ENCODE measurements around the gene ARFIP2.

ARFIP2 gene

DNA sequence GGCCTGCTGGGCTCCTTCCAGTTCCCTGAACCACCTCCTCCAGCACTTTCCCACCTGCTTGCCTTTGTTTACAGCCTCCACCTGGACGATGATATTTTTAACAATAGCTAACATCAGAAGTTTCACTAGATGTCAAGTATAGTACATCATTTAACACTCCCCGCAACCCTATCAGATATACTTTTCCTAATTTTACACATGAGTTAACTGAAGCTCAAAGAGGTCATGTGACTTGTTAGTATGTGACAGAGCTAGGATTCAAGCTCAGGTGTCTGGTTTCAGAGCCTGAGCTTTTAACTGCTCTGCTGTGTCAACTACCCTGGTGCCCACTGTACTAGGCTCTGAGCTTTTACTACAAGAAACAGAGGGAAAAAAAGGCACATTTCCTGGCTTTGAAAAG lies 26.1 kb downstream of the ARFIP2 start:
- no peak for DNase-seq
- intact Hi-C loops (cut with DNase I): no loop called here

GRCh38 chr11:6453152-6453551 lies 28.0 kb downstream of the ARFIP2 start:
- intact Hi-C loops (cut with DNase I): no loop called here
- no peak for DNase-seq

DNA sequence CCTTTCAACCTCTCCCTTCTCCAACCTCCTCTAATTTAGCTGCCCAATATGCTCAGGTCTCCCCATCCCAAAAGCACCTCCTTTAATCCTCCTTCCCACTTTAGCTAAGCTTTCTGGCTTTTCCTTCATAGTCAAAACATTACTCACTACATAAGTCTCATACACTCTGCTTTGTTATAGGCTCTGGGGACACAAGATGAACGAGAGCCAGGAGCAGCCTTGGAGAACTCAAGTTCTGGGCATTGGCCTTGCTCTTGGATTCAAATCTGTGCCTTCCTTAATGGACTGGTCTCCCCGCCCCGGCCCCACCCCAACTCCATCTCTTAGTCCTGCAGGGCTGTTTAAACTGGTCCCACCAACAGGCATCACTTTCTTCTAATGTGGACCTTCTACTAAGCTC lies 28.9 kb downstream of the ARFIP2 start:
- no peak for DNase-seq
- intact Hi-C loops (cut with DNase I): no loop called here

DNA sequence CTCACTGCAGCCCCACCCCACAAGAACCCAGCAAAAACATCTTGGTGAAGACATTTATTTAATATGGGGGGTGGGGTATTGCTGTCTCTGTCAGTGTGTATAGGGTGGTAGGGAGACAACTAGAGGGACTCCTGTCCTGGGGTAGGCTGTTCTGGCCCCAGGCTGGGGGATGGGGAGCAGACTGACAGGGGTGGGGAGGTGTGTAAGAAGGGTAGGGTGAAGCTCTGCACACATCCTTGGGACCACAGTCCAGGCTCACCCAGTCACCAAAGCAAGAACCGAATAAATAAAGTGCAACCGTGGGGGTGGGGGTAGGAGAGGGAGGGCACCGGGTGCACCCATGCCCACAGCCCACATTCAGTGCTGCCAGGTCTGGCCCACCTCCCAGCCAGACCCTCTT lies 32.6 kb downstream of the ARFIP2 start:
- intact Hi-C loops (cut with DNase I): no loop called here
- no peak for DNase-seq

DNA sequence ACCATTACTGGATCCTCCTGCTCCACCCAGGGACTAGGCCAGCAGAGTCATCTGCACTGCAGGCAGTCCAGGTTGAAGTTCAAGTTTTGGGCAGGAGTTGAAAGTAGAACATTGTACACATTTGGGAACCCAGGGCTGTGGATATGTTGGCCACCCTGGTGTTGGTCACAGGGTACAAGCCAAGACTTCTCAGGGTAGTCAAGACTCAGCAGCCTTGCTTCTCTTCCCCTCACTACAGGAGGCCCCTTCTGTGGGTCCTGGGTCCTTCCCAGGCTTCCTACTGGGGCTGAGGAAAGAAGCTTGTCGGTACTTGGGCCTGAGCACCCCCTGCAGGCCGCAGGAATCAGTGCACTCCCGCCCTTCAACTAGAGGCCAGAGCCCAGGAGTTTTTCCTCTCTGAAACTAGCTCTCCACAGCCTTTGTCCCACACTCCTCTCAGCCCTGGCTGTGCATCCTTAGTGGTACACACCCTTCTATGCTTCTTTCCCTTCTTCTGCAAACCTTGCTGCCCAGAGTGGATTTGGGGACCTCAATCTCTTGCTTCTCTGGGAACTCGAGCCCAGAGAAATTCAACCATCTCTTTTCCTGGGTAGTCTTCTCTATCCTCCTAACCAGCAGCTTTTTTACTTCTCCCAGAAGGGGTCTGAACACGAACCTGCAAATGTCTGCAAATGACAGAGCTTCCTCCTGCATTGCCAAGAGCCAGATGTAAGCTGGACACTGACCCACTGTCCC lies 37.7 kb downstream of the ARFIP2 start:
- intact Hi-C loops (cut with DNase I): loop anchor here (2.0 kb wide), 1 partner anchor 65 kb away; no protein-coding TSS in a partner anchor
- DNase-seq: peak; percentile 51 to 91 (median 78)

- DNase-seq: no peak
- intact Hi-C loops (cut with DNase I): loop anchor here (2.0 kb wide), 1 partner anchor 64 kb away; no protein-coding TSS in a partner anchor
These were observed 38.7 kb downstream of the ARFIP2 start for GRCh38 chr11:6442441-6442840.

DNA sequence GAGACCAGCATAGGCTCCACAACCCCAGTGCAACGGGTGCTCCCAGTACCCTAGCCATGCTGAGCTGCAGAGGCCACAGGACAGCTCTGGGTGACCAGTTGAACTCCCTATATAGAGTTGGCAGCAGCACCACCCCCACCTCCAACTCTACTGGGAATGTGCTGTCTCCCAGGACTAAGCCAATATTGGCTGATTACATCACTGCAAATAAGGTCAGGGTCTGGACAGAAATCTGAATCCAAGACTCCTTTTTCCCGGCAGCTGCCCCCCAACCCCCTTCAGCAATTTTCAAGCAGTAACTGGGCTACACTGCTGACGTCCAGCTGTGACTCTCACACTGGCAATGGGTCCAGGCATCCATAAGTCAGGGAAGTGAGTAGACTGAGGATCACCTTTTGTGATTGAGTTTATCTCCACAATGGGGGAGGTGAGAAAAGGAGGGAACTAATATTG lies 40.2 kb downstream of the ARFIP2 start, which contains the start of gene HPX:
Gene HPX (minus strand): TSS at position 82 of the 453 bp plus-strand sequence. CDS start 24 bp downstream, at position 58.
- DNase-seq: no peak
- intact Hi-C loops (cut with DNase I): no loop called here

DNA sequence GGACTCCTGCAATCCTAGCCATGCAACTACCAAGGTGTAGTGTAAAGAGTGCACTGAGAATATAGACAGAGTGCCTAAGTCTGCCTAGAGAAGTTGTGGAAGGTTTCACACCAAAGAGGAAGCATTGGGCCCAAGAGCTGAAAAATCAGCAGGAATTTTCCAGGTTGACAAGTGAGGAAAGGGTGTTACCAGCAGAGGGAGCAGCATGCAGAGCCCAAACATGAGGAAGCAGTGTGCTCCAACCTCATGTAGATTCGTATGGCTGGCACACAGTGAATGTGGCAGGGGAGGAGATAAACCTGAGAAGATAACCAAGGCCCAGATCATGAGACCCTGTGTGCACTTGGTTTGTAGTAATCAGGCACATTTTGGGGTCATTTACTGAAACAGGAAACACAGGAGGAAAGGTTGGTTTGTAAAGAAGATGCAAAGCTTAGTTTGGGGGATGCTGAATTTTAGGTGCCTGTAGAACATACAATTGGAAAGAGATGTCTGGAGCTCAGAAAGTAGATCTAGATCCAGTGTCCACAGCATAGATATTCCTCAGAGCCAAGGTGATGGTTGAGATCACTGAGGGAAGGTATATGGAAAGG lies 42.1 kb downstream of the ARFIP2 start:
- intact Hi-C loops (cut with DNase I): no loop called here
- DNase-seq: peak; percentile 31 to 85 (median 65)

GRCh38 chr11:6437993-6438392 lies 43.1 kb downstream of the ARFIP2 start:
- intact Hi-C loops (cut with DNase I): no loop called here
- no peak for DNase-seq

- DNase-seq: no peak
- intact Hi-C loops (cut with DNase I): no loop called here
These were observed 43.7 kb downstream of the ARFIP2 start for GRCh38 chr11:6437423-6437822.

GRCh38 chr11:6433998-6434660 lies 47.0 kb downstream of the ARFIP2 start:
- intact Hi-C loops (cut with DNase I): no loop called here

DNA sequence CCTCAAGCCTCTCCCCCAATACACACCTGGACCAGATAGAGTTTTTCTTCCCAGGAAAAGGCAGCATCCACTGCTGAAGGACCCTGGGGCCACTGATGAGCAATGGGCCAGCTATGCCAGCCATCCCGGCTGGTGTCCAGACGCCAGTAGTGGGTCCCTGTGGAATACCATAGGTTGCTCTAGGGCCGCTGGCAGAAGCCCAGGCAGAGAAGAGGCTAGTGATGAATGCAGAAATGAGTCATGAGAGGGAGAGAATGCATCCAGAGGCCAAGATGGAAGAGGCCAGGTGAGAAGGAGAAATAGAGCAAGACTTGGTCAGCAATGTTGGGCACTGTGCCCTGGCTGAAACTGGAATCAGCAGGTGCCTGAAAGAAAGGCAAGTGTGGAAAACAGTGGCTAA lies 49.3 kb downstream of the ARFIP2 start:
- intact Hi-C loops (cut with DNase I): no loop called here
- no peak for DNase-seq

More at GRCh38 chr11:6433998-6434660, 47.0 kb downstream of the ARFIP2 start:
- DNase-seq: no peak

DNA sequence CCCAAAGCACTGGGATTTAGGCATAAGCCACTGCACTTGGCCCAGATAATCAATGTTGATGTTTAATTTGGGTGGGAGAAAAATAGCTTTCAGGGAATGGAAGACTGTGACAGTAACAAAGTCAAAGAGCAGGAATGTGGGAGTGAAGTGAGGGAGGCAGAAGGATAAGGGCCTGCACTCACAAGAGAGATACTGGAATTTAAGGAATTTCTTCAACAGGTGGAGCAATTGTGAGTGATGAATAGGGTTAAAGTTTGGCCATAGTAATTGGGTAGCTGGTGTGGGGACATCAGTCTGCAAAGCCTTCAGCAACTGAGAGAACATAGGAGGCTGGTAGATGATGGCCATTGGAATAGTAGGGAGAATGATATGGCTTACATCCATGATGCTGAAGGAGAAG lies 53.6 kb downstream of the ARFIP2 start:
- intact Hi-C loops (cut with DNase I): no loop called here
- DNase-seq: no peak

All from head of caudate nucleus (tissue), 42 donors.